ENCODE measurements around the gene NFATC3. TPM values are rescaled to one million over a fixed set of nuclear protein-coding genes. Genes with fewer than 3 reads are reported as not detected.

The NFATC3 gene
- total RNA-seq, 1 donor from 2014 or later: 20.9 TPM

- no peak overlapping the region for H3K4me3 ChIP-seq
- H3K27me3 ChIP-seq (ENCODE audit: low read depth): no peaks in the 10 kb centered on the region
- H3K27ac ChIP-seq (replicated peaks): peak overlapping the region; percentile 93
- peaks cover 92% of the 10 kb centered on the region for H3K4me1 ChIP-seq
- H3K9me3 ChIP-seq (replicated peaks): no peaks in the 10 kb centered on the region
- intact Hi-C loops (cut with micrococcal nuclease): no loop called here
- DNase-seq: no peak
- H3K36me3 ChIP-seq: peaks cover 82% of the 10 kb centered on the region
- TF ChIP-seq, protein P1, sequence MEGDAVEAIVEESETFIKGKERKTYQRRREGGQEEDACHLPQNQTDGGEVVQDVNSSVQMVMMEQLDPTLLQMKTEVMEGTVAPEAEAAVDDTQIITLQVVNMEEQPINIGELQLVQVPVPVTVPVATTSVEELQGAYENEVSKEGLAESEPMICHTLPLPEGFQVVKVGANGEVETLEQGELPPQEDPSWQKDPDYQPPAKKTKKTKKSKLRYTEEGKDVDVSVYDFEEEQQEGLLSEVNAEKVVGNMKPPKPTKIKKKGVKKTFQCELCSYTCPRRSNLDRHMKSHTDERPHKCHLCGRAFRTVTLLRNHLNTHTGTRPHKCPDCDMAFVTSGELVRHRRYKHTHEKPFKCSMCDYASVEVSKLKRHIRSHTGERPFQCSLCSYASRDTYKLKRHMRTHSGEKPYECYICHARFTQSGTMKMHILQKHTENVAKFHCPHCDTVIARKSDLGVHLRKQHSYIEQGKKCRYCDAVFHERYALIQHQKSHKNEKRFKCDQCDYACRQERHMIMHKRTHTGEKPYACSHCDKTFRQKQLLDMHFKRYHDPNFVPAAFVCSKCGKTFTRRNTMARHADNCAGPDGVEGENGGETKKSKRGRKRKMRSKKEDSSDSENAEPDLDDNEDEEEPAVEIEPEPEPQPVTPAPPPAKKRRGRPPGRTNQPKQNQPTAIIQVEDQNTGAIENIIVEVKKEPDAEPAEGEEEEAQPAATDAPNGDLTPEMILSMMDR (IDR thresholded peaks at IDR 0.05; ENCODE audit: borderline replicate concordance): no peak
Measured at GRCh38 chr16:68257251-68257905, 172.2 kb downstream of the NFATC3 start.

DNA sequence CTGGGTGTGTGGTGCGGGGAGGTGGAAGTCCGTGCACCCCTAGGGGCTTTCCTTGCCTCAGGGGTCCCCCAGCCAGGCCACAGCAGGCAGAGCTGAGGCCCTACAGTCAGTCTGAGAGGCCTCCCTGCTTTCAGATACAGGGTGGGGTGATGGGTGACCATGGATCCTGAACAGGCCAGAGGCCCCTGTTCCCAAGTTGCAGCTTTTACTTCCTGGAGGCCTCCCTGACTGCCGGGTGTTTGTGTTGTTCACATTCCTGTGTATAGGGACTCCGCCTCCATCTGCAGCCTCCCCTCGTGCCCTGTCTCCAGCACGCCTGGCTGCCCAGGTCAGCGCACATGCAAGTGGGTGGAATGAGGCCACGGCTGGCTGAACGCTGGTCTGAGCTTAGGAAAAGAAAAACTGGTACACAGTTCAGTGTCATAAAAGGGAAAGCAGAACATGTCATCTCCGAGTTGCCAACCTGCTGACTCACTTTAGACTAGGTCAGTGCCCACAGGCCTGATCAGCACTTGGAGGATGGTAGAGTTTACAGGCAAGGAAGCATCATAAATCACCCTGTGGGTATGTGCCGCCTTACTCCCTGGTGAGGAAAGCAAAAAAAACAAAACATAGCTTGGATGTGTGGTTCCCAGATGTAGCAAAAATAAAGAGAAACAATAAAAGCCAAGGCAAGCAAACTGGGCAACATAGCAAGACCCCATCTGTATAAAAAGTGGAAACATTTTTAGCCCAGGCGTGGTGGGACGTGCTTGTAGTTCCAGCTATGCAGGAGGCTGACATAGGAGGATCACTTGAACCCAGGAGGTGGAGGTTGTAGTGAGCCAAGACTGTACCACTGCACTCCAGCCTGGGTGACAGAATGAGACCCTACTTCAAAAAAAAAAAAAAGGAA lies 173.0 kb downstream of the NFATC3 start:
- Histone ChIP-seq H3K27me3 (ENCODE audit: low read depth) (no peaks in the 10 kb centered on the region), H3K9me3 (replicated peaks) (no peaks in the 10 kb centered on the region), H3K4me3 (no peak overlapping the region), H3K27ac (replicated peaks) (peak overlapping the region; percentile 93), H3K4me1 (peaks cover 84% of the 10 kb centered on the region), H3K36me3 (peaks cover 77% of the 10 kb centered on the region)
- intact Hi-C loops (cut with micrococcal nuclease): no loop called here
- TF ChIP-seq, protein P1 (IDR thresholded peaks at IDR 0.05; ENCODE audit: borderline replicate concordance): no peak
- peak; percentile 50 for DNase-seq

DNA sequence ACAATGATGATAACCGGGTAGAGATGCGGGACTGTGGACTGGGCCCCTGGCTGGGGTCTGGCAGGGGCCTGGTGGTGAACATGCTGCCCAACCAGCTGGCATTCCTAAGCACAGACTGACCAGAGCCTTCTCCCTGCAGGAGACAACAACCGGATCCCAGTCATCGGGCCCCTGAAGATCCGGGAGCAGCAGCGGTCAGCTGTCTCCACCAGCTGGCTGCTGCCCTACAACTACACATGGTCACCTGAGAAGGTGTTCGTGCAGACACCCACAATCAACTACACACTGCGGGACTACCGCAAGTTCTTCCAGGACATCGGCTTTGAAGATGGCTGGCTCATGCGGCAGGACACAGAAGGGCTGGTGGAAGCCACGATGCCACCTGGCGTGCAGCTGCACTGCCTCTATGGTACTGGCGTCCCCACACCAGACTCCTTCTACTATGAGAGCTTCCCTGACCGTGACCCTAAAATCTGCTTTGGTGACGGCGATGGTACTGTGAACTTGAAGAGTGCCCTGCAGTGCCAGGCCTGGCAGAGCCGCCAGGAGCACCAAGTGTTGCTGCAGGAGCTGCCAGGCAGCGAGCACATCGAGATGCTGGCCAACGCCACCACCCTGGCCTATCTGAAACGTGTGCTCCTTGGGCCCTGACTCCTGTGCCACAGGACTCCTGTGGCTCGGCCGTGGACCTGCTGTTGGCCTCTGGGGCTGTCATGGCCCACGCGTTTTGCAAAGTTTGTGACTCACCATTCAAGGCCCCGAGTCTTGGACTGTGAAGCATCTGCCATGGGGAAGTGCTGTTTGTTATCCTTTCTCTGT lies 174.0 kb downstream of the NFATC3 start:
- H3K36me3 ChIP-seq: peaks cover 69% of the 10 kb centered on the region

GRCh38 chr16:68263559-68264127 lies 178.5 kb downstream of the NFATC3 start:
- peak overlapping the region; percentile 99 for H3K27ac ChIP-seq (replicated peaks)
- TF ChIP-seq, protein P1 (IDR thresholded peaks at IDR 0.05; ENCODE audit: borderline replicate concordance): no peak
- peaks cover 33% of the 10 kb centered on the region for H3K36me3 ChIP-seq
- no peaks in the 10 kb centered on the region for H3K27me3 ChIP-seq (ENCODE audit: low read depth)
- peak overlapping the region; percentile 80 for H3K4me3 ChIP-seq
- no peak for DNase-seq
- H3K9me3 ChIP-seq (replicated peaks): no peaks in the 10 kb centered on the region
- H3K4me1 ChIP-seq: peaks cover 85% of the 10 kb centered on the region
- intact Hi-C loops (cut with micrococcal nuclease): loop anchor here (5.0 kb wide), 1 partner anchor 64 kb away; no protein-coding TSS in a partner anchor

More for the DNA sequence above, 174.0 kb downstream of the NFATC3 start:
- no peaks in the 10 kb centered on the region for H3K27me3 ChIP-seq (ENCODE audit: low read depth)
- TF ChIP-seq, protein P1 (IDR thresholded peaks at IDR 0.05; ENCODE audit: borderline replicate concordance): no peak
- intact Hi-C loops (cut with micrococcal nuclease): no loop called here
- peak overlapping the region; percentile 93 for H3K27ac ChIP-seq (replicated peaks)
- H3K4me1 ChIP-seq: peaks cover 84% of the 10 kb centered on the region
- DNase-seq: peak; percentile 46
- H3K9me3 ChIP-seq (replicated peaks): no peaks in the 10 kb centered on the region
- no peak overlapping the region for H3K4me3 ChIP-seq

Measured in left ventricle myocardium inferior (tissue), 1 donor.